Muscle of arm (tissue), 12 donors: ENCODE measurements around the gene LRRC47. TPM values are rescaled to one million over a fixed set of nuclear protein-coding genes. Genes with fewer than 3 reads are reported as not detected.

Experiments
- DNase-seq: peaks from one replicate; pipeline ENCODE4 v3.0.0-alpha.2; 2013
- polyA plus RNA-seq, 12 donors: library from polyadenylated mRNA; unstranded; fragments of 120-200 nt; gene quantifications; one replicate each; pipeline ENCODE4 v1.2.1, GENCODE V29; 2013; ENCODE audit not compliant: insufficient read length in 12 of 12

The LRRC47 gene
- polyA plus RNA-seq, 12 donors = 19.7 to 56.4 (median 50.1) TPM; not detected in 1

GRCh38 chr1:3735027-3735681, 61.1 kb downstream of the LRRC47 start:
- no peak for DNase-seq

- DNase-seq = no peak
These were observed 61.7 kb downstream of the LRRC47 start for GRCh38 chr1:3734602-3735001.

GRCh38 chr1:3733883-3734589, 62.3 kb downstream of the LRRC47 start:
- no peak for DNase-seq

- DNase-seq = no peak
These were observed 63.0 kb downstream of the LRRC47 start for GRCh38 chr1:3733094-3733882.

- no peak for DNase-seq
These were observed 63.7 kb downstream of the LRRC47 start for GRCh38 chr1:3732434-3733093.

GRCh38 chr1:3731583-3732433, 64.5 kb downstream of the LRRC47 start:
- DNase-seq = no peak

GRCh38 chr1:3730543-3731247, 65.6 kb downstream of the LRRC47 start:
- DNase-seq = no peak

- DNase-seq = no peak
These were observed 66.4 kb downstream of the LRRC47 start for GRCh38 chr1:3729594-3730542.

Other genes starting within 250 kb of the LRRC47 start
- gene MEGF6, start 185.0 kb downstream of the LRRC47 start, polyA plus RNA-seq = 10 to 100 TPM in 6 of 12 donors, 1 to 10 TPM in 5, not detected in 1; 6.0 to 59.7 (median 11.5) TPM
- gene TPRG1L, start 171.5 kb downstream of the LRRC47 start, polyA plus RNA-seq = 10 to 100 TPM in 11 of 12 donors, not detected in 1; 26.2 to 34.2 (median 29.8) TPM
- gene WRAP73, start 146.4 kb downstream of the LRRC47 start, polyA plus RNA-seq = 10 to 100 TPM in 9 of 12 donors, 1 to 10 TPM in 2, not detected in 1; 3.3 to 14.6 (median 11.7) TPM
- 1 to 10 TPM in 7 of 12 donors, under 1 TPM in 3, not detected in 2; 0.56 to 9.4 (median 1.3) TPM for gene TP73, start 144.0 kb downstream of the LRRC47 start, polyA plus RNA-seq
- under 1 TPM in 10 of 12 donors, not detected in 2; 0.08 to 0.34 (median 0.13) TPM for gene CCDC27, start 44.0 kb downstream of the LRRC47 start, polyA plus RNA-seq
- 10 to 100 TPM in 1 of 12 donors, 1 to 10 TPM in 10, not detected in 1; 1.6 to 28.7 (median 3.3) TPM for gene SMIM1, start 23.7 kb downstream of the LRRC47 start, polyA plus RNA-seq
- 100 to 1,000 TPM in 1 of 12 donors, 10 to 100 TPM in 11; 17.4 to 108 (median 23.1) TPM for gene CEP104, start 60.7 kb upstream of the LRRC47 start, polyA plus RNA-seq
- gene DFFB, start 61.0 kb upstream of the LRRC47 start, polyA plus RNA-seq = 1 to 10 TPM in 10 of 12 donors, not detected in 2; 3.4 to 8.7 (median 4.4) TPM
- 100 to 1,000 TPM in 1 of 12 donors, 10 to 100 TPM in 11; 12.2 to 173 (median 17.7) TPM for gene C1orf174, start 103.8 kb upstream of the LRRC47 start, polyA plus RNA-seq